ENCODE measurements around the gene ANKRD63.

Gene ANKRD63

DNA sequence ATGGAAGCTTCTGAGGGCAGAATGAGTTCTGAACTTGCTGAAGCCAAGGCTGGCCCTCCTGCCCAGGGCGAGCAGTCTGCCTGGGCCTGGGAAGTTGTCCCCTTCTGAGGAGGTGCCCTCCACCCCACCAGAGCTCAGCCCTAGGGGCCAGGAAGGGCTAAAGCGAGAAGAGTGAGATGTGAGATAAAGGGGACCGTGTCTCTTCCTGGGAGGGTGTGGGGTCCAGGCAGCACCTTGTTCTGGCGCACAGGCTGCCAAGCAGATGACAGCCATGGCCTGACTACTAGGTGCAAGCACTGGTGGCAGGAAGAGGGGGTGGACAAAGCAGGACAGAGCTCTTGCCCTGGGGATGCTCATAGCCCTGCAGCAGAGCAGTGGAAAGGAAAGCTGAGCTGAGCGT lies 40.3 kb downstream of the ANKRD63 start:
- DNase-seq (ENCODE audit: low spot score) = no peak

GRCh38 chr15:40242213-40242599 lies 40.7 kb downstream of the ANKRD63 start:
- no peak for DNase-seq (ENCODE audit: low spot score)

DNA sequence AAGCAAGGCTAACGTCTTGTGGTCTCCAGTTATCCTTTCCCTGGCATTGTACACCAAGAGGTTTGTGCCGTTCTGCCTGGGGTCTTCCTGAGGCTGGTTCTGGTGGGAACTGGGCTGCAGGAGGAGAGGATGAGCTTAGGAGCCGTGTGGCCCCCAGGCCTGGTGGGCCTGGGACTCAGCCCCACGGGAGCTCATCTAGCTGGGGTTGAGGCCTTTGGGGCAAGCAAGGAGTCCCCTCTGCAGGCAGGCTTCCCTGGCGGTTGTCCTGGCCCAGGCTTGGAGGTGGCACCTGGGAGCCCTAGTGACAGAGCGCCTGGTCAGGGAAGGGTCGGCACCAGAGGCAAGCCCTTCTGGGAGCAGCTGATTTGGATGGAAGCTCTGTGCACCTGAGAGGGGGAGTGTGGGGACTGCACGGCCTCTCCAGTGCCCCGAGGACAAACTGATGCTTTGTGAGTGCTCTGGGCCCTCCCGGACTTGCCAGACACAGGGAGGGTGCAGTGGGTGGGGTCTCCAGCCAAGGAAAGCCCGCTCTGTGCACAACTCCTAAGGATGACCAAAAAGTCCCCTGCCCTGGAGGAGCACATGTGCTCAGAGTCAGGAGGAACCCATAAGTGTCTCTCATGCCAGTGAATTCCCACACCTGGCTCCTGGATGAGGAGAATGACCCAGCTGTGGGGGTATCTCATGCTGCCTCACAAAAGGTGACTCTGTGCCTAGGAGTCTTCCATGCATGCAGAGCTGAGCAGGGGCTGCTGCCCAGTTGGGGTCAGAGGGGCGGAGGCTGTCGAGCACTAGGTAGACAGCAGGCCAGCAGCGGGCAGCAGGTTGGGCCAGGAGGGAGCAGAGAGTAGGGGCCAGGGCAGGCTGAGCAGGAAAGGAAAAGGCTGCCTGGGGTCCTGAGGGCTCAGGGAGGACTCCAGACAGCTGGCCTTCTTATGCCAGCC lies 41.3 kb downstream of the ANKRD63 start:
- no peak for DNase-seq (ENCODE audit: low spot score)

DNA sequence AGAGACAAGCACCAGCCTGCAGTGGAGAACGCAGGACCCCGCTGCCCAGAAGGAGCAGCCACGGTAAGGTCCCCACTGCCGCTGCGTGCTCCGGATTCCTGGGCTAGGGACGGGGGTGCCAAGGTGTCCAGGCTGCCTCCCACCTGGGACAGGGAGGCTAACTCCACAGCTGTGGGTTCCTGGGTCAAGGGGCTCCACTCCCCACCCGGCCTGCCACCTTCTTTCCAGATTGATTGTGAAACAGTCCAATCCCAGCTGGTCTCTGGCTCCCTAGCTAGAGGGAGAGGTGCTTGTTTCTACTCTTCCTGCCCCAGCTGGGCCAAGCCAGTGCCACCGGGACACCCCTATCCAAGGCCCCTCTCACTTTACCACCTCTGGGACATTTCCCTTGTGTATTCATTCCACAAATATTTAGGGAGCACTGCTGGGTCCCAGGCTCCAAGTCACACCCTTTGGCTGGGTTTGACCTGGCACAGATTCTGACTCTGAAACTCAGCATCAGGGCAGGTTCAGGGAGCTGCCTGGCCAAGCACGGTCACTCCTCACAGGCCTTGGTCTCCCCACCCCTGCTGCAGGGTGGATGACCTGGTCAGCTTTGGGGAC lies 42.1 kb downstream of the ANKRD63 start:
- no peak for DNase-seq (ENCODE audit: low spot score)

GRCh38 chr15:40239693-40240618 lies 42.9 kb downstream of the ANKRD63 start:
- no peak for DNase-seq (ENCODE audit: low spot score)

DNA sequence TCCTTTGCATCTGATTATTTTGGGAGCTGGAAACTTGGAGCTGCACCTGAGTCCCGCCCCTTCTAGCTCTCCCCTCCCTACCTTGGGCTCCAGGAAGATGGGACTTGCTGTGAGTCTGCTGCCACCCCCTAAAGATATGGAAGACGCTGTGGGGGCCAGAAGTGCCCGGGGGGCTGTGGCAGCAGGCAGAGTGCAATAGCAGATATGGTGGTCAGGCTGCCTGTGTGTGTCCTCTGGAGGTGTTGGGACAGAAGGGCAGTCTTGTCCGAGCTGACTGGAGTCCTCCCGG lies 43.5 kb downstream of the ANKRD63 start:
- DNase-seq (ENCODE audit: low spot score) = no peak

DNA sequence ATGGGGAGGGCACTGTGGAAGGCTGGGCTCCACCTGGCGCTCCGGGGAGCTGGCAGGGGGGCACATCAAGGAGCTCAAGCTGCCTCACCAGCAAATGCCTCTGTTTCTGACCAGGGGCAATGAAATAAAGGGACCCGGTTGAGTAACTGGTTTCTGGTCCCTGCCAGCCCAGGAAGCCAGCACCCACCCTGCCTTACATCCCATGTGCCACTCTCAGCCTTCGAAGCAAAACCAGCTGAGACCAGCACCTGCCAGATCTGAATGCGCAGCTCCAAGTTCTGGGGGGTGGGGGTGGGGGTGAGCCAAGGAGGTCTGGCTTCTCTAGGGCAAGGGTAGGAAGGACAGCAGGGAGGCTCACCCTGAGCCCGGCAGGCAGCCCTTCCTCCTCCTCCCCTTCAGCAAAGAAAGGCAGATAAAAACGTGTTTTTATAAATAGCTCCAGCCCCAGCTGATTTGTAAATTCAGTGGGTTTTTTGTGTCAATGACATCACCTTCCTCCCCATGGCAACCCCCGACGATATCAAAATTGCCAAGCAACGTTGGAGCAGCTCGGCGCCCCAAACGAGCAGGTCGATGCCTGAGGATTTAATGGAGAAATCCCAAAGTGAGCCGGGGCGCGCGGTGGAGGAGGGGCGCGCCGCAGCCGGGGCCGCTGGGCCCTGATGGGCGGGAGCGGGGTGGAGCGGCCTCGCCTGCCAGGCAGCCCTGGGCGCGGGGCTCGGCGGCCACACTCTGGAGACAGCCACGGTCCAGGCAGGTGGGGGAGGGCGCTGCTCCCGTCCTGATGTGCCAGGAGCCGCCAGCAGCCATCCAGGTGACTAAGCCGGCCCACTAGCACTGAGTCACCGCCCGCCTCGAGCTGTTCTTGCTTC lies 44.1 kb downstream of the ANKRD63 start, which contains the start of gene PAK6:
Gene PAK6 (plus strand): TSS at position 532 of the 872 bp plus-strand sequence. CDS start 25,723 bp downstream, outside the sequence.
- peak; percentile 1 for DNase-seq (ENCODE audit: low spot score)

DNA sequence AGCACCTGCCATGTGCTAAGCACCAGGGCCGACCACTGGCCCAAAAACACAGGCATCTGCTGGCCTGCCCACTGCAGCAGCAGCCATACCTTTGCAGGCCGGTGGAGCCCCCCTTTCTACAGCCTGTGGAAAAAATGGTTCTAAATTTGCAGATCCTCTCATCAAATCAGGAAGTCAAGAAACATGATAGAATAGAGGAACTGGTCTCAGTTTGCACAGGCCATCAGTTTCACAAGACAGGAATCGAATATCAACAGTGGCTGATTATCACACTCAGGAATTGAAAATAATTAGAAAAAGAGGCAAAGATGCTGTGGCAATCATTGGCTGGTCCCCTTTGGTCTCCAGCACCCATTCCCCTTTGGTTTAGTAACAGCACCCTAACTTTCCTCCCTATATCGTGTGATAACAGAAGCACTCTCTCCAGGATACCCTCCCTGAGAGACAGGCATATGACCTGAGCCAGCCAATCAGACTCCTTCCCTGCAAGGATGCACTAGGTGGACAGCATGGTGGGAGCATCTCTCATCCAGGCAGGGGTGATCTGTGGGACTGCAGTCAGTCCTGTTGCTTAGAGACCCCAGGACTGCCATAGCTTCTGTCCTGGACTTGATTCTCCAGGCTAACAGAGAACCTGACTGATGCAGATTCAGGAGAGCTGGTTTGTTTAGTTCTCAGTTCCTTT lies 47.5 kb downstream of the ANKRD63 start:
- DNase-seq (ENCODE audit: low spot score) = no peak

GRCh38 chr15:40234783-40235182 lies 48.1 kb downstream of the ANKRD63 start:
- no peak for DNase-seq (ENCODE audit: low spot score)

DNA sequence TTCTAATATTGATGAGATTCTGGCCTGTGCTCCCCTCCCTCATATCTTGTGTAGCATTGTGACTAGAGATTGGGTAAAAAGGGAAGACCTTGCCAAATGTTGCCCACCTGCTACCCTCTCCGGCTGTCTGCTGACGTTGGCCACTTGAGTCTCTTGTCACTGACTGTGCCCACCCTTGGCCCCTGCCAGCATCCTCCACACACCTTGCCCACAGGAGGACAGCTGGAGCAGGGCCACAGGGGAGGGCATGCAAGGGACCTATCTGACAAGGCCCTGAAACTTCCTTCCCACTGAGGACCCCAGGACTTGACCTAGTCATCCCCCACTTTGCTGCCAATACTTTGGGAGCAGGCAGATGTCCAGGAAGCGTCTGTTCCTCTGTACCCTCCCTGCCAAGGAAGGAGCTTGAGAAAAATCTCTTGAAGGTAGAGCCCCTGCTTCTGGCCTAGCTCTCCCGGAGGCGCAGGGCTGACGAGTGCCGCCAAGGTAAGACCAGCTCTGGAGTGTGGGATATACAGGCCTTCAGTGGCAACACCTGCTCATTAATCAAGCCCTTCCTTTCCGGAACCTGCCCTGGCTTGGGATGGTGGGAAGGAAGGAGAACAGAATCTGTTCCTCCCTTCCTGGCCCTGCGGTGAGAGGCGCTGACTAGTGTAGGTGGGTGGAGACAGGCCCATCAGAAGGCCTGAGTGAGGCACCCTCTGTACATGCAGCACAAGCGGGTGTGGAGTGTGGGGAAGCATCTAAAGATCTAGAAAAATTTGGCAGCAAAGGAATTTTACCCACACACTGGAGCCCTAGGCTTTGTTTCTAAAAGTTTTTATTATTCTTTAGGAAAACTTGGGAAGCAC lies 48.9 kb downstream of the ANKRD63 start:
- no peak for DNase-seq (ENCODE audit: low spot score)

DNA sequence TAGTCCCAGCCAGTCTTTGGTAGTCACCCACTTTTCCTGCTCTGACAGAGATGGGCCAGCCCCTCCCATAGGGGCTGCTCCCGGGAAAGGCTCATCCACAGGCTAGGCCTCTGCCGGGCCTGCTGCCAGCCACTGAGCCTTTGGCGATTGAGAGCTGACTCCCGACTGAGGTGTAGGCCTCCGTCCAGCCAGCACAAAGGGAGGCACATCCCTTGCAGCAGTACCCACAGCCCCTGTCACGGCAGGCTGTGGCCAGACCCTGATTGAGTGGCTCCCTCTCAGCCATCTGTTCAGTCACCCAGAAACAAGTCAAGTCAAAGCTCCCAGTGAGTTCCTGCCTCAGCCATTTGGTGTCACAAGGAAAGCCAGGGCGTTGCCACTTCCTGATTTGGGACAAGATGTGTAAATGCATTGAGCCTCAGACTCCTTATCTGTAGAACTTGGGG lies 50.2 kb downstream of the ANKRD63 start:
- no peak for DNase-seq (ENCODE audit: low spot score)

Data from COLO829 (cell line).